Fibroblast of skin of abdomen (primary cell): ENCODE measurements around the gene HLA-B.

Experiments
- DNase-seq: peaks from one replicate; pipeline ENCODE4 v3.0.0-alpha.2; 2013

Gene HLA-B

GRCh38 chr6:31305703-31306219 lies 51.2 kb downstream of the HLA-B start:
- no peak for DNase-seq

GRCh38 chr6:31304683-31305082 lies 52.3 kb downstream of the HLA-B start:
- no peak for DNase-seq
